K562 (cell line): ENCODE data around the gene CRABP1. TPM values are rescaled to one million over a fixed set of nuclear protein-coding genes. Genes with fewer than 3 reads are reported as not detected.

Source experiments
- ATAC-seq: fragments of 200-7000 bp; cut with Tn5 transposase; 3 replicates; pipeline ENCODE4 v1.9.1; 2020; ENCODE audit warnings: moderate library complexity
- BruUV-seq: library from RNA; stranded (reverse); fragments of 400-500 nt; replicated peaks from 2 replicates; lab custom pipeline; 2021; lab: Mats Ljungman, UMichigan
- CTCF ChIA-PET: fragments of 300-600 bp; formaldehyde crosslinking; extraction: SDS; loops from one replicate; lab custom pipeline; 2021; ENCODE audit warnings: low intra/inter-chr PET ratio; lab: Yijun Ruan, JAX
- POLR2A ChIA-PET: fragments of 300-600, 350-650 bp; sonication (Branson Sonifier 250); formaldehyde crosslinking; extraction: SDS; loops from one replicate; lab custom pipeline; 2021; ENCODE audit warnings: antibody characterized with exemption, inconsistent platforms; lab: Yijun Ruan, JAX
- DNase-seq, 4 experiments: peaks; one replicate each; pipeline versions ENCODE4 v3.0.0 to v3.0.0-alpha.2; 2011 to 2018; ENCODE audit warnings: low spot score in 3 of 4, mixed read lengths in 3 of 4; ENCODE audit errors: extremely low read depth in 1 of 4
- FAIRE-seq: peaks from 2 replicates; lab custom pipeline; 2011; peaks lifted over from hg19 to GRCh38; lab: Jason Lieb, UNC
- H2AFZ ChIP-seq: 2 replicates; pipeline ENCODE4 v1.6.0; 2011; ENCODE audit warnings: low read depth, low read length, control low read depth, inconsistent platforms
- H3K27ac ChIP-seq: fragments of 200-600 bp; 3 replicates; pipeline ENCODE4 v1.8.0; 2011; ENCODE audit warnings: low read depth, mild to moderate bottlenecking, control low read depth, inconsistent platforms, low read length, moderate library complexity, mixed read lengths; ENCODE audit errors: extremely low read depth
- H3K27me3 ChIP-seq, 2 experiments: fragments of 300-600 bp in 1 of 2; 2 replicates in 1 of 2; 3 replicates in 1 of 2; pipeline versions ENCODE4 v1.6.0 to v1.8.0; 2011; ENCODE audit warnings: inconsistent platforms in 2 of 2, low read length in 2 of 2, mild to moderate bottlenecking in 1 of 2, mixed read lengths in 1 of 2, moderate library complexity in 1 of 2; ENCODE audit not compliant: control insufficient read depth in 2 of 2, insufficient read depth in 2 of 2
- H3K36me3 ChIP-seq: fragments of 300-600 bp; 3 replicates; pipeline ENCODE4 v1.8.0; 2011; ENCODE audit warnings: mild to moderate bottlenecking, low read length, inconsistent platforms; ENCODE audit not compliant: control insufficient read depth, insufficient read depth
- H3K4me1 ChIP-seq, 2 experiments: fragments of 200-600 bp in 1 of 2; replicated peaks in 1 of 2; 2 replicates in 1 of 2; 3 replicates in 1 of 2; pipeline versions ENCODE4 v1.5.1 to v1.8.0; 2011; ENCODE audit warnings: inconsistent platforms in 2 of 2, low read length in 2 of 2, mild to moderate bottlenecking in 1 of 2, mixed read lengths in 1 of 2, moderate library complexity in 1 of 2; ENCODE audit not compliant: control insufficient read depth in 2 of 2, insufficient read depth in 2 of 2
- H3K4me2 ChIP-seq: 2 replicates; pipeline ENCODE4 v1.6.1; 2011; ENCODE audit warnings: low read length, control low read depth, inconsistent platforms, mixed read lengths; ENCODE audit not compliant: insufficient read depth
- H3K4me3 ChIP-seq: fragments of 200-600 bp; sonication (generic), shearing (Covaris generic); 2 replicates; pipeline ENCODE4 v1.5.1; 2016; ENCODE audit warnings: control low read depth, inconsistent platforms
- H3K79me2 ChIP-seq: fragments of 200-600 bp; 3 replicates; pipeline ENCODE4 v1.8.0; 2011; ENCODE audit warnings: low read length, inconsistent platforms; ENCODE audit not compliant: control insufficient read depth, insufficient read depth
- H3K9ac ChIP-seq, 2 experiments: 2 replicates each; pipeline versions ENCODE4 v1.6.0 to v1.6.1; 2011; ENCODE audit warnings: low read depth in 2 of 2, low read length in 2 of 2, control low read depth in 1 of 2, inconsistent platforms in 1 of 2, mild to moderate bottlenecking in 1 of 2, mixed read lengths in 1 of 2; ENCODE audit not compliant: insufficient read depth in 1 of 2
- H3K9me1 ChIP-seq: one replicate; pipeline ENCODE4 v1.6.0; 2011; ENCODE audit warnings: inconsistent platforms, mild to moderate bottlenecking, low read length, moderate library complexity; ENCODE audit not compliant: control insufficient read depth, insufficient read depth
- H3K9me3 ChIP-seq: replicated peaks from 2 replicates; pipeline ENCODE4 v1.5.1; 2011; ENCODE audit warnings: low read depth, low read length, inconsistent platforms; ENCODE audit not compliant: control insufficient read depth, insufficient read depth
- H4K20me1 ChIP-seq: replicated peaks from 2 replicates; pipeline ENCODE4 v1.6.1; 2011; ENCODE audit warnings: low read length, inconsistent platforms, mixed read lengths; ENCODE audit not compliant: control insufficient read depth, insufficient read depth
- E2F3 ChIP-seq: fragments of 250-450 bp; sonication (Bioruptor Pico); IDR thresholded peaks from 2 replicates; pipeline ENCODE4 v1.4.0; 2020; ENCODE audit warnings: mild to moderate bottlenecking
- ELF2 ChIP-seq: fragments of 250-450 bp; sonication (Bioruptor Pico); IDR thresholded peaks from 2 replicates; pipeline ENCODE4 v1.5.0; 2021; ENCODE audit warnings: mild to moderate bottlenecking
- ILF3 ChIP-seq: fragments of 450-650 bp; IDR thresholded peaks from 2 replicates; pipeline ENCODE4 v1.6.1; 2018; ENCODE audit warnings: antibody characterized with exemption, mild to moderate bottlenecking, moderate library complexity, borderline replicate concordance
- PHF21A ChIP-seq: fragments of 450-650 bp; IDR thresholded peaks from 2 replicates; pipeline ENCODE4 v1.6.1; 2017; ENCODE audit warnings: low read depth, borderline replicate concordance
- TCF7L2 ChIP-seq: fragments of 150-350 bp; IDR thresholded peaks from 2 replicates; pipeline ENCODE4 v1.6.1; 2016; ENCODE audit warnings: low read depth, mild to moderate bottlenecking, low read length, moderate library complexity
- WGBS: fragments of 100-300 bp; shearing (Covaris generic); methylation state at CpG from one replicate; pipeline ENCODE4 v1.1.6; 2016; ENCODE audit warnings: low coverage, mixed read lengths; ENCODE audit not compliant: insufficient coverage; ENCODE audit errors: missing lambda C conversion rate; 5-methylcytosine and 5-hydroxymethylcytosine counted together
- in situ Hi-C: fragments of 300-500 bp; cut with MboI; formaldehyde crosslinking; loops from 4 replicates; pipeline ENCODE4 v1.15.0; 2018; ENCODE audit warnings: inconsistent platforms, mixed read lengths
- intact Hi-C: fragments of 100-400 bp; cut with micrococcal nuclease; formaldehyde crosslinking; loops from 2 replicates; pipeline ENCODE4 v1.14.2; 2022
- polyA plus RNA-seq, 8 experiments: library from polyadenylated mRNA; depleted of rRNA in 4 of 8; stranded (reverse) in 5 of 8; unstranded in 3 of 8; fragments of >200 nt; fragmentation: Nextera tagmentation in 2 of 8; fragmentation: Illumina TruSeq in 1 of 8; extraction: Ambion mirVana in 2 of 8; extraction: Trizol in 1 of 8; gene quantifications; 2 replicates each; pipeline versions ENCODE4 v1.2.1 to v1.2.3, GENCODE V29; 2011 to 2014; ENCODE audit warnings: inconsistent platforms in 1 of 8, missing spikeins in 1 of 8
- total RNA-seq, 7 experiments: library from RNA; depleted of rRNA in 6 of 7; stranded (reverse); fragments of >200 nt in 6 of 7; fragmentation: Illumina TruSeq in 2 of 7; extraction: Trizol in 2 of 7; gene quantifications; 2 replicates each; pipeline versions ENCODE4 v1.2.1 to v1.2.3, GENCODE V29; 2011 to 2021; ENCODE audit warnings: low replicate concordance in 1 of 7
- TF ChIP-seq, protein P1 (sequence below): sonication (generic); formaldehyde crosslinking; IDR thresholded peaks from 2 replicates; pipeline ENCODE4 v1.8.0; 2022; ENCODE audit warnings: mild to moderate bottlenecking, missing genetic modification reagents
- TF ChIP-seq, protein P2 (sequence below): sonication (generic); formaldehyde crosslinking; IDR thresholded peaks from 2 replicates; pipeline ENCODE4 v1.5.0; 2020; ENCODE audit warnings: missing genetic modification reagents

Gene CRABP1
- total and polyA plus RNA-seq, 9 of the 15 experiments (the other 6 are each of a cell fraction or from before 2014, with no cell fraction given), result 0.60 TPM; not detected in 8

DNA sequence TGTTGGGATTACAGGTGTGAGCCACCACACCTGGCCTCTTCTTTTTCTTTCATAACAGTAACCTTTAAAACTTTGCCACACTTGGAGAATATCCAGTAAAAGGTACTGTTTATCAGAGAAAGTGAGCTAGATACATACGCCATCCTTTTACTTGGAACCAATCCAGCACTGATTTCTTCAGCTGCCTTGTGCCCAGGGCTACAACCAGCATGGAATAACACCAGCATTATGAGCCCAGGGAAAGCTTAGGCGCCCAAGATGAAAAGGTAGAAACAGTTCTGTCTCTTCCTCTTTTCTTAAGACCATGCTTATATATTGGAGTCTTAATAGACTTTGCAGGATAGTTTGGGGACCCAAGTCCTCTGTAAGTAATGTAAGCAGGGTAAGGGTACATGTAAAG lies 49.1 kb upstream of the CRABP1 start:
- Histone ChIP-seq H3K27me3 (no peaks in the 10 kb centered on the region), H4K20me1 (no peaks in the 10 kb centered on the region), H3K36me3 (peaks cover 96% of the 10 kb centered on the region), H3K79me2 (0 out of 3 replicates have a peak, but pooled peaks cover 5% of the 10 kb centered on the region), H2AFZ (no peak overlapping the region), H3K4me2 (no peak overlapping the region), H3K9me3 (no peaks in the 10 kb centered on the region), H3K9me1 (no peaks in the 10 kb centered on the region), H3K27ac (no peak overlapping the region), H3K4me1 (no peaks in the 10 kb centered on the region), H3K4me3 (no peak overlapping the region), H3K9ac (no peak overlapping the region)
- intact Hi-C loops (no loop called here), in situ Hi-C loops (no loop called here)
- ATAC-seq, result no peak
- no peak for FAIRE-seq
- ChIA-PET CTCF (no interaction called here), POLR2A (interaction anchor here (0.9 to 1.5 kb wide), 2 partner anchors 8 to 12 kb away, joined by 3 to 9 read pairs; partner anchors contain the start of gene SKIC8)
- TF ChIP-seq ILF3 (no peak), E2F3 (CRISPR knock-in tag) (no peak), PHF21A (no peak), ELF2 (CRISPR knock-in tag) (no peak), TCF7L2 (no peak)
- TF ChIP-seq, protein P1, sequence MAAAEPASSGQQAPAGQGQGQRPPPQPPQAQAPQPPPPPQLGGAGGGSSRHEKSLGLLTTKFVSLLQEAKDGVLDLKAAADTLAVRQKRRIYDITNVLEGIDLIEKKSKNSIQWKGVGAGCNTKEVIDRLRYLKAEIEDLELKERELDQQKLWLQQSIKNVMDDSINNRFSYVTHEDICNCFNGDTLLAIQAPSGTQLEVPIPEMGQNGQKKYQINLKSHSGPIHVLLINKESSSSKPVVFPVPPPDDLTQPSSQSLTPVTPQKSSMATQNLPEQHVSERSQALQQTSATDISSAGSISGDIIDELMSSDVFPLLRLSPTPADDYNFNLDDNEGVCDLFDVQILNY, result no peak
- TF ChIP-seq, protein P2, sequence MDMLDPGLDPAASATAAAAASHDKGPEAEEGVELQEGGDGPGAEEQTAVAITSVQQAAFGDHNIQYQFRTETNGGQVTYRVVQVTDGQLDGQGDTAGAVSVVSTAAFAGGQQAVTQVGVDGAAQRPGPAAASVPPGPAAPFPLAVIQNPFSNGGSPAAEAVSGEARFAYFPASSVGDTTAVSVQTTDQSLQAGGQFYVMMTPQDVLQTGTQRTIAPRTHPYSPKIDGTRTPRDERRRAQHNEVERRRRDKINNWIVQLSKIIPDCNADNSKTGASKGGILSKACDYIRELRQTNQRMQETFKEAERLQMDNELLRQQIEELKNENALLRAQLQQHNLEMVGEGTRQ, result no peak
- no peak for DNase-seq
- no TSS peak for BruUV-seq
- WGBS, result 88% methylated on average over 2 of the region's 2 CpGs
